Activated CD8-positive, alpha-beta memory T cell treated with anti-CD3 and anti-CD28 coated beads, Interleukin-2, amount 10 ng/mL, durations not matched to agents 7 days and 5 days (primary cell): ENCODE measurements around the gene POLG. TPM values are rescaled to one million over a fixed set of nuclear protein-coding genes. Genes with fewer than 3 reads are reported as not detected.

ENCODE experiments used
- ATAC-seq: fragments of 150-1000 bp; cut with Tn5 transposase; one replicate; pipeline ENCODE4 v1.10.0; 2021; ENCODE audit warnings: moderate library complexity
- CTCF ChIA-PET: fragments of 350-600 bp; sonication (Branson Sonifier 250); formaldehyde crosslinking; loops from one replicate; lab custom pipeline; 2021; ENCODE audit warnings: antibody characterized with exemption; lab: Charles Lee
- DNase-seq: peaks from one replicate; pipeline ENCODE4 v3.0.0-alpha.2; 2020
- H3K27ac Mint-ChIP-seq: one replicate; pipeline ENCODE4 v1.8.0; 2021; ENCODE audit warnings: mild to moderate bottlenecking, mixed read lengths
- H3K27me3 Mint-ChIP-seq: one replicate; pipeline ENCODE4 v1.8.0; 2021; ENCODE audit warnings: mixed read lengths
- H3K36me3 Mint-ChIP-seq: one replicate; pipeline ENCODE4 v1.8.0; 2021; ENCODE audit warnings: mild to moderate bottlenecking, mixed read lengths
- H3K4me1 Mint-ChIP-seq: one replicate; pipeline ENCODE4 v1.8.0; 2021; ENCODE audit warnings: mixed read lengths
- H3K4me3 Mint-ChIP-seq: one replicate; pipeline ENCODE4 v1.8.0; 2021; ENCODE audit warnings: mild to moderate bottlenecking, moderate library complexity, mixed read lengths
- H3K9me3 Mint-ChIP-seq: one replicate; pipeline ENCODE4 v1.8.0; 2022; ENCODE audit warnings: low read depth, mixed read lengths
- total RNA-seq, 2 experiments: library from RNA; stranded (reverse); gene quantifications; one replicate each; pipeline ENCODE4 v1.2.3, GENCODE V29; 2021

Gene POLG
- total RNA-seq, 2 experiments from 2014 or later = 117 to 119 TPM

- Mint-ChIP-seq H3K9me3 (no peaks in the 10 kb centered on the region), H3K36me3 (peaks cover 79% of the 10 kb centered on the region), H3K4me3 (no peak overlapping the region), H3K27me3 (no peaks in the 10 kb centered on the region), H3K27ac (peak overlapping the region; percentile 11), H3K4me1 (peaks cover 29% of the 10 kb centered on the region)
- no peak for ATAC-seq
- DNase-seq = no peak
- CTCF ChIA-PET = interaction anchor here (0.7 kb wide), 1 partner anchor 10 kb away, joined by 3 read pairs; no protein-coding TSS in a partner anchor
These were observed 9.4 kb downstream of the POLG start for GRCh38 chr15:89325039-89325803.

- H3K4me3 Mint-ChIP-seq = no peak overlapping the region
- peaks cover 15% of the 10 kb centered on the region for H3K4me1 Mint-ChIP-seq
- DNase-seq (no peak), ATAC-seq (no peak)
- CTCF ChIA-PET = interaction anchor here (1.0 kb wide), 1 partner anchor 10 kb away, joined by 6 read pairs; no protein-coding TSS in a partner anchor
- no peaks in the 10 kb centered on the region for H3K27me3 Mint-ChIP-seq
- no peak overlapping the region for H3K27ac Mint-ChIP-seq
- H3K36me3 Mint-ChIP-seq = peaks cover 74% of the 10 kb centered on the region
- H3K9me3 Mint-ChIP-seq = no peaks in the 10 kb centered on the region
These were observed 10.8 kb downstream of the POLG start for GRCh38 chr15:89323825-89324224.

GRCh38 chr15:89322822-89323221 is 11.8 kb downstream of the POLG start:
- ATAC-seq (no peak), DNase-seq (no peak)
- H3K9me3 Mint-ChIP-seq = no peaks in the 10 kb centered on the region
- no peak overlapping the region for H3K4me3 Mint-ChIP-seq
- peaks cover 7% of the 10 kb centered on the region for H3K4me1 Mint-ChIP-seq
- H3K36me3 Mint-ChIP-seq = peaks cover 72% of the 10 kb centered on the region
- H3K27ac Mint-ChIP-seq = no peak overlapping the region
- CTCF ChIA-PET = no interaction called here
- no peaks in the 10 kb centered on the region for H3K27me3 Mint-ChIP-seq

GRCh38 chr15:89321521-89322410 is 12.9 kb downstream of the POLG start:
- Mint-ChIP-seq H3K36me3 (peaks cover 71% of the 10 kb centered on the region), H3K27ac (peak overlapping the region; percentile 21), H3K9me3 (no peaks in the 10 kb centered on the region), H3K4me3 (no peak overlapping the region), H3K4me1 (peaks cover 9% of the 10 kb centered on the region), H3K27me3 (no peaks in the 10 kb centered on the region)
- DNase-seq (no peak), ATAC-seq (no peak)
- CTCF ChIA-PET = no interaction called here

GRCh38 chr15:89320200-89320599 is 14.4 kb downstream of the POLG start:
- peaks cover 17% of the 10 kb centered on the region for H3K4me1 Mint-ChIP-seq
- H3K36me3 Mint-ChIP-seq = peaks cover 70% of the 10 kb centered on the region
- no peak overlapping the region for H3K4me3 Mint-ChIP-seq
- DNase-seq (no peak), ATAC-seq (no peak)
- no peak overlapping the region for H3K27ac Mint-ChIP-seq
- no peaks in the 10 kb centered on the region for H3K9me3 Mint-ChIP-seq
- no peaks in the 10 kb centered on the region for H3K27me3 Mint-ChIP-seq
- CTCF ChIA-PET = interaction anchor here (0.8 to 1.2 kb wide), 2 partner anchors 9 to 114 kb away, joined by 3 to 4 read pairs; no protein-coding TSS in a partner anchor

GRCh38 chr15:89319678-89320077 is 14.9 kb downstream of the POLG start:
- Mint-ChIP-seq H3K36me3 (peaks cover 68% of the 10 kb centered on the region), H3K27me3 (no peaks in the 10 kb centered on the region), H3K27ac (peak overlapping the region; percentile 24), H3K9me3 (no peaks in the 10 kb centered on the region), H3K4me3 (no peak overlapping the region), H3K4me1 (peaks cover 21% of the 10 kb centered on the region)
- DNase-seq (no peak), ATAC-seq (no peak)
- CTCF ChIA-PET = interaction anchor here (1.2 kb wide), 1 partner anchor 9 kb away, joined by 4 read pairs; no protein-coding TSS in a partner anchor

- no peak for ATAC-seq
- peak overlapping the region; percentile 63 for H3K27ac Mint-ChIP-seq
- CTCF ChIA-PET = interaction anchor here (0.7 to 1.4 kb wide), 8 partner anchors 12 to 229 kb away, joined by 3 to 4 read pairs (median 3); partner anchors contain the start of gene ABHD2
- H3K27me3 Mint-ChIP-seq = no peaks in the 10 kb centered on the region
- no peak overlapping the region for H3K4me3 Mint-ChIP-seq
- peaks cover 69% of the 10 kb centered on the region for H3K36me3 Mint-ChIP-seq
- no peak for DNase-seq
- peaks cover 26% of the 10 kb centered on the region for H3K4me1 Mint-ChIP-seq
- no peaks in the 10 kb centered on the region for H3K9me3 Mint-ChIP-seq
These were observed 17.4 kb downstream of the POLG start for GRCh38 chr15:89317186-89317720.

- Mint-ChIP-seq H3K9me3 (no peaks in the 10 kb centered on the region), H3K36me3 (peaks cover 70% of the 10 kb centered on the region), H3K4me3 (no peak overlapping the region), H3K4me1 (peaks cover 26% of the 10 kb centered on the region), H3K27me3 (no peaks in the 10 kb centered on the region), H3K27ac (peak overlapping the region; percentile 77)
- DNase-seq (no peak), ATAC-seq (no peak)
- CTCF ChIA-PET = interaction anchor here (1.1 to 1.4 kb wide), 7 partner anchors 11 to 229 kb away, joined by 3 to 4 read pairs (median 3); partner anchors contain the start of gene ABHD2
These were observed 18.1 kb downstream of the POLG start for GRCh38 chr15:89316504-89316903.

GRCh38 chr15:89315375-89315929 is 19.2 kb downstream of the POLG start:
- CTCF ChIA-PET = interaction anchor here (1.0 to 3.1 kb wide), 3 partner anchors 10 to 109 kb away, joined by 3 to 10 read pairs (median 3); no protein-coding TSS in a partner anchor
- no peak overlapping the region for H3K4me3 Mint-ChIP-seq
- H3K27ac Mint-ChIP-seq = peak overlapping the region; percentile 77
- no peaks in the 10 kb centered on the region for H3K9me3 Mint-ChIP-seq
- H3K36me3 Mint-ChIP-seq = peaks cover 71% of the 10 kb centered on the region
- no peaks in the 10 kb centered on the region for H3K27me3 Mint-ChIP-seq
- ATAC-seq = no peak
- no peak for DNase-seq
- peaks cover 26% of the 10 kb centered on the region for H3K4me1 Mint-ChIP-seq

- peaks cover 74% of the 10 kb centered on the region for H3K36me3 Mint-ChIP-seq
- H3K27me3 Mint-ChIP-seq = no peaks in the 10 kb centered on the region
- ATAC-seq (no peak), DNase-seq (no peak)
- H3K9me3 Mint-ChIP-seq = no peaks in the 10 kb centered on the region
- CTCF ChIA-PET = interaction anchor here (1.4 kb wide), 1 partner anchor 104 kb away, joined by 3 read pairs; no protein-coding TSS in a partner anchor
- peaks cover 10% of the 10 kb centered on the region for H3K4me1 Mint-ChIP-seq
- H3K27ac Mint-ChIP-seq = no peak overlapping the region
- H3K4me3 Mint-ChIP-seq = no peak overlapping the region
These were observed 24.6 kb downstream of the POLG start for GRCh38 chr15:89309993-89310392.

- Mint-ChIP-seq H3K36me3 (peaks cover 78% of the 10 kb centered on the region), H3K27ac (no peak overlapping the region), H3K4me3 (no peak overlapping the region), H3K9me3 (no peaks in the 10 kb centered on the region), H3K27me3 (no peaks in the 10 kb centered on the region), H3K4me1 (peaks cover 6% of the 10 kb centered on the region)
- ATAC-seq (no peak), DNase-seq (no peak)
- CTCF ChIA-PET = no interaction called here
These were observed 26.4 kb downstream of the POLG start for GRCh38 chr15:89308236-89308635.

GRCh38 chr15:89307791-89308190 is 26.8 kb downstream of the POLG start:
- CTCF ChIA-PET = interaction anchor here (1.0 kb wide), 1 partner anchor 101 kb away, joined by 4 read pairs; no protein-coding TSS in a partner anchor
- Mint-ChIP-seq H3K27me3 (no peaks in the 10 kb centered on the region), H3K9me3 (no peaks in the 10 kb centered on the region), H3K4me3 (no peak overlapping the region), H3K36me3 (peaks cover 77% of the 10 kb centered on the region), H3K4me1 (peaks cover 8% of the 10 kb centered on the region), H3K27ac (no peak overlapping the region)
- DNase-seq (no peak), ATAC-seq (no peak)
